Keratinocyte (primary cell): ENCODE measurements around the gene DGCR8. TPM values are rescaled to one million over a fixed set of nuclear protein-coding genes. Genes with fewer than 3 reads are reported as not detected.

Experiments used
- DNase-seq: peaks from one replicate; pipeline ENCODE4 v3.0.0-alpha.2; 2011; ENCODE audit warnings: low read depth, missing footprints, low spot score
- FAIRE-seq: peaks from 2 replicates; lab custom pipeline; 2011; peaks lifted over from hg19 to GRCh38; lab: Jason Lieb, UNC
- H2AFZ ChIP-seq: 2 replicates; pipeline ENCODE4 v1.6.0; 2012; ENCODE audit warnings: low read length, control low read depth, inconsistent platforms; ENCODE audit not compliant: control insufficient read depth
- H3K27ac ChIP-seq: 2 replicates; pipeline ENCODE4 v1.5.1; 2011; ENCODE audit warnings: low read length; ENCODE audit not compliant: control insufficient read depth, insufficient read depth
- H3K27me3 ChIP-seq: 3 replicates; pipeline ENCODE4 v1.6.0; 2011; ENCODE audit warnings: low read length; ENCODE audit not compliant: control insufficient read depth, insufficient read depth; ENCODE audit errors: extremely low read depth
- H3K36me3 ChIP-seq, 2 experiments: 2 replicates in 1 of 2; 3 replicates in 1 of 2; pipeline ENCODE4 v1.5.1; 2011; ENCODE audit warnings: low read length in 2 of 2, mild to moderate bottlenecking in 1 of 2; ENCODE audit not compliant: control insufficient read depth in 2 of 2, insufficient read depth in 2 of 2; ENCODE audit errors: extremely low read depth in 1 of 2
- H3K4me1 ChIP-seq: 3 replicates; pipeline ENCODE4 v1.5.1; 2011; ENCODE audit warnings: low read length; ENCODE audit not compliant: control insufficient read depth, insufficient read depth; ENCODE audit errors: extremely low read depth
- H3K4me2 ChIP-seq: 3 replicates; pipeline ENCODE4 v1.6.0; 2011; ENCODE audit warnings: low read depth, low read length; ENCODE audit not compliant: control insufficient read depth, insufficient read depth; ENCODE audit errors: extremely low read depth
- H3K4me3 ChIP-seq, 3 experiments: fragments of 200-600 bp in 1 of 3; sonication (generic) in 1 of 3; 2 replicates in 2 of 3; 3 replicates in 1 of 3; pipeline ENCODE4 v1.5.1; 2011 to 2016; ENCODE audit warnings: low read length in 3 of 3, mild to moderate bottlenecking in 3 of 3, control low read depth in 2 of 3, inconsistent platforms in 1 of 3, low read depth in 1 of 3, mixed read lengths in 1 of 3, mixed run types in 1 of 3, moderate library complexity in 1 of 3; ENCODE audit not compliant: control insufficient read depth in 2 of 3, insufficient read depth in 2 of 3; ENCODE audit errors: extremely low read depth in 1 of 3
- H3K79me2 ChIP-seq: 2 replicates; pipeline ENCODE4 v1.6.0; 2012; ENCODE audit warnings: low read length; ENCODE audit not compliant: control insufficient read depth, insufficient read depth
- H3K9ac ChIP-seq: 3 replicates; pipeline ENCODE4 v1.6.0; 2011; ENCODE audit warnings: low read length; ENCODE audit not compliant: control insufficient read depth, insufficient read depth; ENCODE audit errors: extremely low read depth
- H3K9me1 ChIP-seq: 3 replicates; pipeline ENCODE4 v1.6.0; 2011; ENCODE audit warnings: low read length; ENCODE audit not compliant: control insufficient read depth, insufficient read depth; ENCODE audit errors: extremely low read depth
- H3K9me3 ChIP-seq: 2 replicates; pipeline ENCODE4 v1.5.1; 2012; ENCODE audit warnings: low read depth, low read length; ENCODE audit not compliant: control insufficient read depth
- H4K20me1 ChIP-seq: 3 replicates; pipeline ENCODE4 v1.6.0; 2011; ENCODE audit warnings: low read length; ENCODE audit not compliant: control insufficient read depth, insufficient read depth; ENCODE audit errors: extremely low read depth
- EZH2 ChIP-seq: IDR thresholded peaks from one replicate; pipeline ENCODE4 v1.6.1; 2012; ENCODE audit warnings: inconsistent platforms, mild to moderate bottlenecking, low read length, moderate library complexity
- dilution Hi-C: fragments of 300-500 bp; cut with MboI; formaldehyde crosslinking; loops from one replicate; pipeline ENCODE4 v1.7.0; 2020; ENCODE audit warnings: low sequenced_read_pairs; ENCODE audit not compliant: extremely low pct_ligation_motif_present
- polyA plus RNA-seq, 5 experiments: library from polyadenylated mRNA; depleted of rRNA in 3 of 5; stranded (reverse) in 3 of 5; stranded (forward) in 1 of 5; unstranded in 1 of 5; fragments of >200 nt; gene quantifications; 1 replicate in 1 of 5; 2 replicates in 3 of 5; 3 replicates in 1 of 5; pipeline versions ENCODE4 v1.2.1 to v1.2.3, GENCODE V29; 2011 to 2012; ENCODE audit warnings: missing spikeins in 2 of 5, low read depth in 1 of 5, low replicate concordance in 1 of 5
- TF ChIP-seq, protein P1 (sequence below), 3 experiments: IDR thresholded peaks in 1 of 3; conservative IDR thresholded peaks in 1 of 3; optimal IDR thresholded peaks in 1 of 3; 2 replicates in 2 of 3; 3 replicates in 1 of 3; pipeline versions ENCODE3 to v1.5.1; 2011; ENCODE audit warnings: low read length in 3 of 3, mild to moderate bottlenecking in 3 of 3, moderate library complexity in 2 of 3, control low read depth in 1 of 3, inconsistent platforms in 1 of 3; ENCODE audit not compliant: insufficient read depth in 2 of 3; ENCODE audit errors: extremely low read depth in 1 of 3

The DGCR8 gene
- polyA plus RNA-seq, 1 donor (not counting 4 experiments of a cell fraction or from before 2014, with no cell fraction given), result 17.2 TPM

DNA sequence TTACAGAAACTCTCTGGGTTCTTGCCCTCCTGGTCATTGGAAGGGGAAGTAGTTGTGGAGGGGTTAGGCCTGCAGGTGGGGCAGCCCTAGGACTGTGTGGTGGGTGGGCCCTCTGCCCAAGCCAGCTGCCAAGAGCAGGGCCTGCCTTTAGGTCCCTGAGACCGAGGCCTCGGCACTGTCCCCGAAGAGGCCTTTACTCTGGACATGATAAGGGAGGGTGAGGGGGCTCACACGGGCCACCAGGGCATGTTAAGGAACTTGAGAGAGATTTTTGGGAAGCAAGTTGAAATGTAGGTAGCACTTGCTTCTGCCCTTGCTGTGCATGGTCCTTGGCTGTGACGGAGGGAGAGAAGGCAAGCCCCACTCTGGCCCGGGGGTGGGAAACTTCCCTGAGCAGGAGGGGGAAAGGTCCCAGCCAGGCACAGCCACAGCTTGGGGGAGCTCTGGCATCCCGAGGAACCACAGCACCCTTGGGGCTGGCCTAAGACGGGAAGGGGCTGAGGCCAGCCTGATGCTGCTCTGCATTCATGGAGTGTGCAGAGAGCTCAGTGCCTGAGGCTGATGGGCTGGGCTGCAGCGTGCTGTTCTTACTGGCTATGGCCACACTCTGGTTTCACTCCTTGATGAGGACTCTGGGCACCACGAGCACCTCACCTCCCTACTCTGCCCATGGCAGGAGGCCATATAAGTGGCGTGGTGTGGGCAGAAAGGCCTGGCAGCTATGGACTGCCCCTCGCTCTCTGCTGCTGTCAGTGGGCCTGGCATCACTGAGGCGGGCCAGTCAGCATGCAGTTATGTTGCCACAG is 28.1 kb downstream of the DGCR8 start:
- Histone ChIP-seq H3K79me2 (peaks cover 20% of the 10 kb centered on the region), H4K20me1 (no peaks in the 10 kb centered on the region), H3K27me3 (no peaks in the 10 kb centered on the region), H3K4me2 (no peak overlapping the region), H3K36me3 (peaks cover 54 to 63% of the 10 kb centered on the region in 2 experiments), H3K27ac (no peak overlapping the region), H3K9me1 (no peaks in the 10 kb centered on the region), H2AFZ (no peak overlapping the region), H3K4me1 (no peaks in the 10 kb centered on the region), H3K9ac (no peak overlapping the region), H3K9me3 (no peaks in the 10 kb centered on the region), H3K4me3 (no peak overlapping the region)
- DNase-seq (no peak), FAIRE-seq (no peak)
- dilution Hi-C loops, result no loop called here
- TF ChIP-seq, protein P1, sequence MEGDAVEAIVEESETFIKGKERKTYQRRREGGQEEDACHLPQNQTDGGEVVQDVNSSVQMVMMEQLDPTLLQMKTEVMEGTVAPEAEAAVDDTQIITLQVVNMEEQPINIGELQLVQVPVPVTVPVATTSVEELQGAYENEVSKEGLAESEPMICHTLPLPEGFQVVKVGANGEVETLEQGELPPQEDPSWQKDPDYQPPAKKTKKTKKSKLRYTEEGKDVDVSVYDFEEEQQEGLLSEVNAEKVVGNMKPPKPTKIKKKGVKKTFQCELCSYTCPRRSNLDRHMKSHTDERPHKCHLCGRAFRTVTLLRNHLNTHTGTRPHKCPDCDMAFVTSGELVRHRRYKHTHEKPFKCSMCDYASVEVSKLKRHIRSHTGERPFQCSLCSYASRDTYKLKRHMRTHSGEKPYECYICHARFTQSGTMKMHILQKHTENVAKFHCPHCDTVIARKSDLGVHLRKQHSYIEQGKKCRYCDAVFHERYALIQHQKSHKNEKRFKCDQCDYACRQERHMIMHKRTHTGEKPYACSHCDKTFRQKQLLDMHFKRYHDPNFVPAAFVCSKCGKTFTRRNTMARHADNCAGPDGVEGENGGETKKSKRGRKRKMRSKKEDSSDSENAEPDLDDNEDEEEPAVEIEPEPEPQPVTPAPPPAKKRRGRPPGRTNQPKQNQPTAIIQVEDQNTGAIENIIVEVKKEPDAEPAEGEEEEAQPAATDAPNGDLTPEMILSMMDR (optimal IDR thresholded peaks at IDR 0.05 in 1 of 3, IDR thresholded peaks at IDR 0.05 in 1 of 3, conservative IDR thresholded peaks at IDR 0.05 in 1 of 3; ENCODE audit: extremely low read depth in 1 of 3, insufficient read depth in 2 of 3, low read length in 3 of 3), result no peak
- TF ChIP-seq EZH2, result no peak

DNA sequence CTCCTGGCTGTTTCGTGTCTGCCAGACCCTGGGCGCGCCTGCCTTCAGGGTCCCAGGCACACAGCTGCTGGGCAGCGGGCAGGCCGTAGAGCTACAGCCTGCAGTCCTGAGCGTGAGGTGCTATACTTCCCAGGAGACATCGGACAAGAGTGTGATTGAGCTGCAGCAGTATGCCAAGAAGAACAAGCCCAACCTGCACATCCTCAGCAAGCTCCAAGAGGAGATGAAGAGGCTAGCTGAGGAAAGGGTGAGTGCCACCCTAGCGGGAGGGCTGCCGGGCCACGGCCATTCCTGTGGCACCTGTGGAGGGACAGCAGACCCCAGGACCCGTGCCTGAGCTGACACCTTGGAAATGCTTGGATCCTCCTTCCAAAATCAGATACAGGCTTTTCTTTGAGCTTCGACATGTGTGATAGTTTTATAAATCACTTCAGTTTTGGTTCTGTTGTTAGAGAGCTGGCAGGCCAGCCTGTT is 28.8 kb downstream of the DGCR8 start:
- Histone ChIP-seq H3K9me3 (no peaks in the 10 kb centered on the region), H3K9me1 (no peaks in the 10 kb centered on the region), H3K4me1 (no peaks in the 10 kb centered on the region), H3K36me3 (peaks cover 57 to 63% of the 10 kb centered on the region in 2 experiments), H3K9ac (no peak overlapping the region), H3K4me2 (no peak overlapping the region), H3K27me3 (no peaks in the 10 kb centered on the region), H4K20me1 (no peaks in the 10 kb centered on the region), H3K27ac (no peak overlapping the region), H2AFZ (no peak overlapping the region), H3K79me2 (peaks cover 18% of the 10 kb centered on the region), H3K4me3 (no peak overlapping the region)
- dilution Hi-C loops, result no loop called here
- TF ChIP-seq, protein P1 (optimal IDR thresholded peaks at IDR 0.05 in 1 of 3, IDR thresholded peaks at IDR 0.05 in 1 of 3, conservative IDR thresholded peaks at IDR 0.05 in 1 of 3; ENCODE audit: extremely low read depth in 1 of 3, insufficient read depth in 2 of 3, low read length in 3 of 3), result no peak
- TF ChIP-seq EZH2, result no peak
- no peak for FAIRE-seq
- no peak for DNase-seq
